ENCODE data around the gene SVEP1. TPM values are rescaled to one million over a fixed set of nuclear protein-coding genes. Genes with fewer than 3 reads are reported as not detected.
A peak's percentile ranks its signal among the peaks of the same experiment; 100 is the strongest.

SVEP1 gene
- total RNA-seq, 2 donors from 2014 or later: 32.0 to 53.6 TPM

DNA sequence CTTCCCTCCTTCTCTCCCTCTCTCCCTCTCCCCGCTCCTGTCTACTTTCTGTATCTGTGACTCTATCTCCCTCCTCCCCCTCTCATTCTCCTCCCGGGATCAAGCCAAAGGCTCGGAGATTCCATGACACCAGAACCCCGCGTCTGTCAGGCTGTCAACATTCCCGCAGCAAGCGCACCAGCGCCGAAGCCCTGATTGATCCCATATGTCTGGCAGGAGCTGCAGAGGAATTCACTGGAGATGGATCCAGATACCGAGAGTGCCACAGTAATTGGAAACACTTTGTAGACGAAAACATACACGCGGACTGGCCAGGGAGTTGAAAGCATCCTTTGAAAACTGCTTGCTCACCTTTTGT lies 300 bp upstream of the SVEP1 start:
- Histone ChIP-seq H3K4me3 (peak overlapping the region; percentile 77), H3K9me3 (no peaks in the 10 kb centered on the region), H3K4me1 (ENCODE audit: control insufficient read depth in 1 of 2, low read depth in 2 of 2) (peaks cover 9 to 22% of the 10 kb centered on the region in 2 donors), H3K36me3 (no peaks in the 10 kb centered on the region), H3K27ac (peak overlapping the region; percentile 65 to 68), H3K27me3 (replicated peaks; ENCODE audit: insufficient read depth) (no peaks in the 10 kb centered on the region)
- DNase-seq (ENCODE audit: low spot score) (no peak), ATAC-seq (ENCODE audit: insufficient number of reproducible peaks, low FRiP score, low read depth) (no peak)
- TF ChIP-seq, protein P1, sequence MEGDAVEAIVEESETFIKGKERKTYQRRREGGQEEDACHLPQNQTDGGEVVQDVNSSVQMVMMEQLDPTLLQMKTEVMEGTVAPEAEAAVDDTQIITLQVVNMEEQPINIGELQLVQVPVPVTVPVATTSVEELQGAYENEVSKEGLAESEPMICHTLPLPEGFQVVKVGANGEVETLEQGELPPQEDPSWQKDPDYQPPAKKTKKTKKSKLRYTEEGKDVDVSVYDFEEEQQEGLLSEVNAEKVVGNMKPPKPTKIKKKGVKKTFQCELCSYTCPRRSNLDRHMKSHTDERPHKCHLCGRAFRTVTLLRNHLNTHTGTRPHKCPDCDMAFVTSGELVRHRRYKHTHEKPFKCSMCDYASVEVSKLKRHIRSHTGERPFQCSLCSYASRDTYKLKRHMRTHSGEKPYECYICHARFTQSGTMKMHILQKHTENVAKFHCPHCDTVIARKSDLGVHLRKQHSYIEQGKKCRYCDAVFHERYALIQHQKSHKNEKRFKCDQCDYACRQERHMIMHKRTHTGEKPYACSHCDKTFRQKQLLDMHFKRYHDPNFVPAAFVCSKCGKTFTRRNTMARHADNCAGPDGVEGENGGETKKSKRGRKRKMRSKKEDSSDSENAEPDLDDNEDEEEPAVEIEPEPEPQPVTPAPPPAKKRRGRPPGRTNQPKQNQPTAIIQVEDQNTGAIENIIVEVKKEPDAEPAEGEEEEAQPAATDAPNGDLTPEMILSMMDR (IDR thresholded peaks at IDR 0.05): no peak

DNA sequence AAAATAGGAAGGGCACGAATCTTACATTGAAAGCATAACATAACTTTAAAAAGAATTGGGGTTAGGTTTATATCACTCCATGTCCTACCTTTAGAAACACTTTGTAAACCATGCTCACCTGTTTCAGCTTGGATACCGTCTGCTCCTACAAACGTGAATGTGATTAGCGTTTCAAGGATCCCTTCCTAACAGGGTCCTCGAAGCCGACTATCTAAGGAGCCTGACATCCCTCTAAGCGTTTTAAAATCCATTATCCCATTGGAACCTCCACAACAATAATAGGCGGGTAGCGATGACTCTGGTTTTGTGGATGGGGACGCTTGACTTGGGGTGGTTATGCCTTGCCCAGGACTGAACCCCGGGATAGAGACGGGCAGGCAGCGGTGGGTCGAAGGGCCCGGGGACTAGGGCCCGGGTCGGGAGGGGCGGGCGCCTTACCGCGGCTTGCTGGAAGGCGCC lies 937 bp downstream of the SVEP1 start:
- TF ChIP-seq, protein P1 (IDR thresholded peaks at IDR 0.05): no peak
- Histone ChIP-seq H3K4me3 (peak overlapping the region; percentile 77), H3K36me3 (no peaks in the 10 kb centered on the region), H3K27me3 (replicated peaks; ENCODE audit: insufficient read depth) (no peaks in the 10 kb centered on the region), H3K4me1 (ENCODE audit: control insufficient read depth in 1 of 2, low read depth in 2 of 2) (peaks cover 9 to 23% of the 10 kb centered on the region in 2 donors), H3K27ac (peak overlapping the region; percentile 65 to 67), H3K9me3 (no peaks in the 10 kb centered on the region)
- no peak for DNase-seq (ENCODE audit: low spot score)
- no peak for ATAC-seq (ENCODE audit: insufficient number of reproducible peaks, low FRiP score, low read depth)

DNA sequence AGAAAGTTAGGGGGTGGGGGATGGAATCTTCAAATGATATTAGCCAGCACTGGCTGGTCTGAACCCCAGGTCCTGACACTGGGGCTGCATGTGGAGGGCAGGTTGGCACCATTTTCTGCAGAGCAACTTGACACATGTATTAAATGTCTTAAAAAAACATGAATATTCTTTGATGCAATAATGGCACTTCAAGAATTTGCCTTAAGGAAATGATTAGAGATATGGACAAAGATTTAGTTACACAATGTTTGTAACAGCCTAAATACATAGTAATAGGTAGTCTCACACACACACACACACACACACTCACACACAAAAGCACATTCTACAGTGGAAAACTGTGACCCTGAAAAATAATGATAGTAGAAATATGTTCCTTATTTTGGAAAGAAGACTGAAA lies 3.6 kb downstream of the SVEP1 start:
- no peak for ATAC-seq (ENCODE audit: insufficient number of reproducible peaks, low FRiP score, low read depth)
- TF ChIP-seq, protein P1 (IDR thresholded peaks at IDR 0.05): no peak
- Histone ChIP-seq H3K27me3 (replicated peaks; ENCODE audit: insufficient read depth) (no peaks in the 10 kb centered on the region), H3K9me3 (no peaks in the 10 kb centered on the region), H3K36me3 (no peaks in the 10 kb centered on the region), H3K4me3 (no peak overlapping the region), H3K27ac (peak overlapping the region in 1 of 2 donors; percentile 29), H3K4me1 (ENCODE audit: control insufficient read depth in 1 of 2, low read depth in 2 of 2) (peaks cover 9 to 23% of the 10 kb centered on the region in 2 donors)
- no peak for DNase-seq (ENCODE audit: low spot score)

DNA sequence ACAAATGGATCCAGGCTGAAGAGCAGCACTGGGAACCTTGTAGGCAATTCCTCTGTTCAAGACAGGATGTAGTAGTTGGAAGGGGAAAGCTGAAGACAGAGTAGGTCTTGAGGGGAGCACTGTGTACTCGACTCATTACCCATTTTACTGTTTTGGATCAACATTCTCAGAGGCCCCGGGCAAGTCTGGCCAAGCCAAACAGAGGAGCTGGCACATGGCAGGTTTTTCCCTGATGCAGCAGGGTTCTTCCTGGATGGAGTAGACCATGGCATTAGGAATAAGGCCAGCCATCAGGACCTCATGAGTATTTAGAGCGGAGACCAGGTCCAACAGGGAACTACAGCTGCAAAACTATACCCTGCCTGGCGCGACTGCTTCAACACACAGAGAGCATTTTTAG lies 4.4 kb downstream of the SVEP1 start:
- H3K9me3 ChIP-seq: no peaks in the 10 kb centered on the region
- TF ChIP-seq, protein P1 (IDR thresholded peaks at IDR 0.05): no peak
- DNase-seq (ENCODE audit: low spot score) (peak; percentile 19), ATAC-seq (ENCODE audit: insufficient number of reproducible peaks, low FRiP score, low read depth) (peak; percentile 61)
- H3K27me3 ChIP-seq (replicated peaks; ENCODE audit: insufficient read depth): no peaks in the 10 kb centered on the region
- H3K36me3 ChIP-seq: no peaks in the 10 kb centered on the region
- no peak overlapping the region for H3K4me3 ChIP-seq
- H3K27ac ChIP-seq: peak overlapping the region; percentile 30 to 57
- peaks cover 3 to 17% of the 10 kb centered on the region in 2 donors for H3K4me1 ChIP-seq (ENCODE audit: control insufficient read depth in 1 of 2, low read depth in 2 of 2)

DNA sequence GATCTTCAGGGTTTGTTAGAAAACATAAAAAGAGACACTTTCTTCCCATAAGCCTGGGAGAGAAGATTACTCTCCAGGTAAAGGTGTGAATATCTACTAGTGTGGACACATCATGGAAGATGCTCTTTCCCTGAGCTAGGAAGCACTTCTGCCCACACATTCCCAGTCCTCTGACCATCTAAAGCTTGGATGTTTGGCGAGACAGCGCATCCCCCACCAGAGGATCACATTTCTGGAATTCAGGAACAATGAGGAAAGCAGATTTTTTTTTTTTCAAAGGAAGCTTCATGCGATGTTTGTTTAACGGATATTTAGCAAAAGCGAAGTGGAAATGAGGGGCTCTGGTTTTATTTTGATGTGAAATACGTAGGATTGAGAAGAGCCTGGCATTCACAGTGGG lies 6.2 kb downstream of the SVEP1 start:
- peaks cover 3 to 12% of the 10 kb centered on the region in 2 donors for H3K4me1 ChIP-seq (ENCODE audit: control insufficient read depth in 1 of 2, low read depth in 2 of 2)
- no peak overlapping the region for H3K27ac ChIP-seq
- ATAC-seq (ENCODE audit: insufficient number of reproducible peaks, low FRiP score, low read depth) (no peak), DNase-seq (ENCODE audit: low spot score) (no peak)
- no peaks in the 10 kb centered on the region for H3K27me3 ChIP-seq (replicated peaks; ENCODE audit: insufficient read depth)
- no peaks in the 10 kb centered on the region for H3K9me3 ChIP-seq
- TF ChIP-seq, protein P1 (IDR thresholded peaks at IDR 0.05): no peak
- no peaks in the 10 kb centered on the region for H3K36me3 ChIP-seq
- no peak overlapping the region for H3K4me3 ChIP-seq

All from thoracic aorta (tissue), 2 donors.